Measurements from ENCODE around the gene PDE4A. TPM values are rescaled to one million over a fixed set of nuclear protein-coding genes. Genes with fewer than 3 reads are reported as not detected.

Gene PDE4A
- total and polyA plus RNA-seq, 2 of the 13 experiments (the other 11 are each of a cell fraction or from before 2014, with no cell fraction given), result 1.1 to 4.1 TPM

DNA sequence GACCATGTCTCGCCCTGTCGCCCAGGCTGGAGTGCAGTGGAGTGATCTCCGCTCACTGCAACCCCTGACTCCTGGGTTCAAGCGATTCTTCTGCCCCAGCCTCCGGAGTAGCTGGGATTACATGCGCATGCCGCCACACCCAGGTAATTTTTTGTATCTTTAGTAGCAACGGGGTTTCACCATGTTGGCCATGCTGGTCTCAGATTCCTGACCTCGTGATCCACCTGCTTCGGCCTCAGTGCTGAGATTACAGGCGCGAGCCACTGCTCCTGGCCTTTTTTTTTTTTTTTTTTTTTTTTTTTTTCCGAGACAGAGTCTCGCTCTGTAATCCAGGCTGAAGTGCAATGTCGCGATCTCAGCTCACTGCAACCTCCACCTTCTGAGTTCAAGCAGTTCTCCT is 87.7 kb downstream of the PDE4A start:
- Histone ChIP-seq H3K4me3 (replicated peaks in 1 of 3; ENCODE audit: insufficient read depth in 1 of 3, low read depth in 2 of 3, low read length in 3 of 3) (no peak overlapping the region), H3K4me2 (ENCODE audit: low read depth, low read length) (peak overlapping the region; percentile 7; the same call in 1 of the 2 replicates), H3K9ac (ENCODE audit: insufficient read depth, low read depth, low read length) (no peak overlapping the region), H3K9me3 (ENCODE audit: low read length) (no peaks in the 10 kb centered on the region), H3K27ac (ENCODE audit: extremely low read length, insufficient read depth, low read length) (no peak overlapping the region), H3K36me3 (replicated peaks in 1 of 2; ENCODE audit: control insufficient read depth in 1 of 2, insufficient read depth in 2 of 2, low read length in 2 of 2) (no peaks in the 10 kb centered on the region), H3K4me1 (ENCODE audit: insufficient read depth, low read length) (peaks cover 53% of the 10 kb centered on the region), H4K20me1 (ENCODE audit: insufficient read depth, low read length) (no peaks in the 10 kb centered on the region), H2AFZ (ENCODE audit: low read length) (no peak overlapping the region), H3K79me2 (ENCODE audit: insufficient read depth, low read length) (no peaks in the 10 kb centered on the region), H3K27me3 (ENCODE audit: control insufficient read depth in 1 of 2, insufficient read depth in 2 of 2, low read length in 2 of 2) (peaks cover 0 to 2% of the 10 kb centered on the region in 2 experiments; a peak in 2 of 5 replicates)
- POLR2A ChIA-PET, result interaction anchor here (1.0 kb wide), 1 partner anchor 23 kb away, joined by 3 read pairs; no protein-coding TSS in a partner anchor
- BruUV-seq (replicated peaks), result no TSS peak
- 47% methylated on average over 16 of the region's 16 CpGs for WGBS (ENCODE audit: low lambda C conversion rate)
- in situ Hi-C loops (cut with HindIII; ENCODE audit: extremely low pct_ligation_motif_present, low pct_unique_long_range_greater_than_20kb), result no loop called here
- ATAC-seq, result no peak
- intact Hi-C loops (cut with micrococcal nuclease; ENCODE audit: unreplicated experiment), result no loop called here
- CTCF ChIA-PET (ENCODE audit: low intra/inter-chr PET ratio, low total read pairs), result no interaction called here
- DNase-seq (ENCODE audit: low spot score), result no peak
- FAIRE-seq, result no peak
- no peak for TF ChIP-seq SRSF4 (IDR thresholded peaks at IDR 0.05; ENCODE audit: low read depth, low read length, poor library complexity, severe bottlenecking)
- TF ChIP-seq, protein P1, sequence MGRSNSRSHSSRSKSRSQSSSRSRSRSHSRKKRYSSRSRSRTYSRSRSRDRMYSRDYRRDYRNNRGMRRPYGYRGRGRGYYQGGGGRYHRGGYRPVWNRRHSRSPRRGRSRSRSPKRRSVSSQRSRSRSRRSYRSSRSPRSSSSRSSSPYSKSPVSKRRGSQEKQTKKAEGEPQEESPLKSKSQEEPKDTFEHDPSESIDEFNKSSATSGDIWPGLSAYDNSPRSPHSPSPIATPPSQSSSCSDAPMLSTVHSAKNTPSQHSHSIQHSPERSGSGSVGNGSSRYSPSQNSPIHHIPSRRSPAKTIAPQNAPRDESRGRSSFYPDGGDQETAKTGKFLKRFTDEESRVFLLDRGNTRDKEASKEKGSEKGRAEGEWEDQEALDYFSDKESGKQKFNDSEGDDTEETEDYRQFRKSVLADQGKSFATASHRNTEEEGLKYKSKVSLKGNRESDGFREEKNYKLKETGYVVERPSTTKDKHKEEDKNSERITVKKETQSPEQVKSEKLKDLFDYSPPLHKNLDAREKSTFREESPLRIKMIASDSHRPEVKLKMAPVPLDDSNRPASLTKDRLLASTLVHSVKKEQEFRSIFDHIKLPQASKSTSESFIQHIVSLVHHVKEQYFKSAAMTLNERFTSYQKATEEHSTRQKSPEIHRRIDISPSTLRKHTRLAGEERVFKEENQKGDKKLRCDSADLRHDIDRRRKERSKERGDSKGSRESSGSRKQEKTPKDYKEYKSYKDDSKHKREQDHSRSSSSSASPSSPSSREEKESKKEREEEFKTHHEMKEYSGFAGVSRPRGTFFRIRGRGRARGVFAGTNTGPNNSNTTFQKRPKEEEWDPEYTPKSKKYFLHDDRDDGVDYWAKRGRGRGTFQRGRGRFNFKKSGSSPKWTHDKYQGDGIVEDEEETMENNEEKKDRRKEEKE (IDR thresholded peaks at IDR 0.05), result no peak
- TF ChIP-seq ATM (IDR thresholded peaks at IDR 0.05; ENCODE audit: borderline replicate concordance), result no peak
- no peak for TF ChIP-seq TCF12 (IDR thresholded peaks at IDR 0.05)
- TF ChIP-seq TCF12 (CRISPR knock-in tag; IDR thresholded peaks at IDR 0.05), result no peak
- TF ChIP-seq, protein P2, sequence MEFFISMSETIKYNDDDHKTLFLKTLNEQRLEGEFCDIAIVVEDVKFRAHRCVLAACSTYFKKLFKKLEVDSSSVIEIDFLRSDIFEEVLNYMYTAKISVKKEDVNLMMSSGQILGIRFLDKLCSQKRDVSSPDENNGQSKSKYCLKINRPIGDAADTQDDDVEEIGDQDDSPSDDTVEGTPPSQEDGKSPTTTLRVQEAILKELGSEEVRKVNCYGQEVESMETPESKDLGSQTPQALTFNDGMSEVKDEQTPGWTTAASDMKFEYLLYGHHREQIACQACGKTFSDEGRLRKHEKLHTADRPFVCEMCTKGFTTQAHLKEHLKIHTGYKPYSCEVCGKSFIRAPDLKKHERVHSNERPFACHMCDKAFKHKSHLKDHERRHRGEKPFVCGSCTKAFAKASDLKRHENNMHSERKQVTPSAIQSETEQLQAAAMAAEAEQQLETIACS (CRISPR knock-in tag; IDR thresholded peaks at IDR 0.05), result no peak
- no peak for TF ChIP-seq ZNF354B (CRISPR knock-in tag; IDR thresholded peaks at IDR 0.05)
- TF ChIP-seq POLR2AphosphoS5 (IDR thresholded peaks at IDR 0.05; ENCODE audit: low read depth, low read length), result no peak
- no peak for TF ChIP-seq SNAI1 (CRISPR knock-in tag; IDR thresholded peaks at IDR 0.05; ENCODE audit: borderline replicate concordance)
- TF ChIP-seq, protein P3, sequence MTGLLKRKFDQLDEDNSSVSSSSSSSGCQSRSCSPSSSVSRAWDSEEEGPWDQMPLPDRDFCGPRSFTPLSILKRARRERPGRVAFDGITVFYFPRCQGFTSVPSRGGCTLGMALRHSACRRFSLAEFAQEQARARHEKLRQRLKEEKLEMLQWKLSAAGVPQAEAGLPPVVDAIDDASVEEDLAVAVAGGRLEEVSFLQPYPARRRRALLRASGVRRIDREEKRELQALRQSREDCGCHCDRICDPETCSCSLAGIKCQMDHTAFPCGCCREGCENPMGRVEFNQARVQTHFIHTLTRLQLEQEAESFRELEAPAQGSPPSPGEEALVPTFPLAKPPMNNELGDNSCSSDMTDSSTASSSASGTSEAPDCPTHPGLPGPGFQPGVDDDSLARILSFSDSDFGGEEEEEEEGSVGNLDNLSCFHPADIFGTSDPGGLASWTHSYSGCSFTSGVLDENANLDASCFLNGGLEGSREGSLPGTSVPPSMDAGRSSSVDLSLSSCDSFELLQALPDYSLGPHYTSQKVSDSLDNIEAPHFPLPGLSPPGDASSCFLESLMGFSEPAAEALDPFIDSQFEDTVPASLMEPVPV (CRISPR knock-in tag; IDR thresholded peaks at IDR 0.05), result no peak
- no peak for TF ChIP-seq GABPB1 (CRISPR knock-in tag; IDR thresholded peaks at IDR 0.05)
